Epithelial cell of proximal tubule (primary cell): ENCODE results near the gene ERFL. TPM values are rescaled to one million over a fixed set of nuclear protein-coding genes. Genes with fewer than 3 reads are reported as not detected.
A peak's percentile ranks its signal among the peaks of the same experiment; 100 is the strongest.

Experiments used
- DNase-seq: peaks from one replicate; pipeline ENCODE4 v3.0.0-alpha.2; 2011; ENCODE audit warnings: low read depth
- H3K4me3 ChIP-seq: 2 replicates; pipeline ENCODE4 v1.5.1; 2011; ENCODE audit warnings: low read depth, mild to moderate bottlenecking, low read length
- total RNA-seq: library from RNA; depleted of rRNA; stranded (reverse); fragments of >200 nt; gene quantifications from 2 replicates; pipeline ENCODE4 v1.2.3, GENCODE V29; 2015
- TF ChIP-seq, protein P1 (sequence below): conservative IDR thresholded peaks from 2 replicates; pipeline ENCODE4 v1.5.1; 2012; ENCODE audit warnings: low read depth, mild to moderate bottlenecking, low read length

The ERFL gene
- total RNA-seq, 1 donor from 2014 or later: not detected

DNA sequence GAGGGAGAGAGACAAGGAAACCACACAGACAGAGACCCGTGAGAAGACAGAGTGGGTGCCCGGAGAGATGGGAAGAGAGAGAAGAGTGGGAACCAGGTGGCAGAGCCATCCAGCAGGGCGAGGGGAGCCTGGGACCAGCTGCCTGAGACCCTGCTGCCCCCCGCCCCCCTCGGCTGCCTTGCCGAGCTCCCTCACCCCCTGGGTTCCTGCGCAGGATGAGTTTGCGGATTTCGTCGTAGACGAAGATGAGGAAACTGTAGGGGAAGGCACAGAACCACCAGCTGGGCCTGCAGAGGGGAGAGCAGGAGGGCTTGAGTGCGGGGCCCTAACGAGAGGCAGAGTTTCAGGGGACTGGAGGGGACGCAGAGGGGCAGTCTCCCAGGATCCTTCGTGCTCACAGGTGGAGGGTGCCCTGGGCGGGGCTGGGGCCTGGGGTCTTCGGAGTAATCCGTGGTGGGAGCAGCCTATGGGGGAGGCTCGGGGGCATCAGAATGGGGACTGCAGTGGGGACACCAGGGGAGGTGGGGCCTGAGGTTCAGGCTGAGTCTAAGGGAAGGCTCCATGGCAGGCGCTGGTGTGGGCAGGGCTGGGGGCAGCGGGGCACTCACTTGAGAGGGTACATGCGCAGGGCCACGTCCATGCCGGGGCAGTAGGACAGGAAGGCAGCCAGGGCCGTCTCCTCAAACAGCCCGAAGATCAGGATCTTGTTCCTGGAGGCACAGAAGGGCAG lies 39.0 kb upstream of the ERFL start:
- TF ChIP-seq, protein P1, sequence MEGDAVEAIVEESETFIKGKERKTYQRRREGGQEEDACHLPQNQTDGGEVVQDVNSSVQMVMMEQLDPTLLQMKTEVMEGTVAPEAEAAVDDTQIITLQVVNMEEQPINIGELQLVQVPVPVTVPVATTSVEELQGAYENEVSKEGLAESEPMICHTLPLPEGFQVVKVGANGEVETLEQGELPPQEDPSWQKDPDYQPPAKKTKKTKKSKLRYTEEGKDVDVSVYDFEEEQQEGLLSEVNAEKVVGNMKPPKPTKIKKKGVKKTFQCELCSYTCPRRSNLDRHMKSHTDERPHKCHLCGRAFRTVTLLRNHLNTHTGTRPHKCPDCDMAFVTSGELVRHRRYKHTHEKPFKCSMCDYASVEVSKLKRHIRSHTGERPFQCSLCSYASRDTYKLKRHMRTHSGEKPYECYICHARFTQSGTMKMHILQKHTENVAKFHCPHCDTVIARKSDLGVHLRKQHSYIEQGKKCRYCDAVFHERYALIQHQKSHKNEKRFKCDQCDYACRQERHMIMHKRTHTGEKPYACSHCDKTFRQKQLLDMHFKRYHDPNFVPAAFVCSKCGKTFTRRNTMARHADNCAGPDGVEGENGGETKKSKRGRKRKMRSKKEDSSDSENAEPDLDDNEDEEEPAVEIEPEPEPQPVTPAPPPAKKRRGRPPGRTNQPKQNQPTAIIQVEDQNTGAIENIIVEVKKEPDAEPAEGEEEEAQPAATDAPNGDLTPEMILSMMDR: no peak
- no peak for DNase-seq
- H3K4me3 ChIP-seq: no peak overlapping the region

DNA sequence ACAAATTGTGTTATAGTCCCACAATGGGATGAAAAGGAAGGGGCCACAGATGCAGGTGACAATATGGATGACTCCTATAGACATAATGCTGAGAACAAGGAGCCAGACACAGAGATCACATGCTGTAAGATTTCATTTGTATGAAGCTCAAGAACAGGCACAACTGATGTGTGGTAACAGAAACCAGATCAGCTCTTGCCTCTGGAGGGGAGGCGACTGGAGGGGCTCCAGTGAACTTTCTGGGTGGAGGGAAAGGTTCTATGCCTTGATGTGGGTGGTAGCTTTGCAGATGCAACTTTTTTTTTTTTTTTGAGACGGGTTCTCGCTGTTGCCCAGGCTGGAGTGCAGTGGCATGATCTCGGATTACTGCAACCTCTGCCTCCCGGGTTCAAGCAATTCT lies 36.9 kb upstream of the ERFL start:
- no peak for DNase-seq
- no peak overlapping the region for H3K4me3 ChIP-seq

DNA sequence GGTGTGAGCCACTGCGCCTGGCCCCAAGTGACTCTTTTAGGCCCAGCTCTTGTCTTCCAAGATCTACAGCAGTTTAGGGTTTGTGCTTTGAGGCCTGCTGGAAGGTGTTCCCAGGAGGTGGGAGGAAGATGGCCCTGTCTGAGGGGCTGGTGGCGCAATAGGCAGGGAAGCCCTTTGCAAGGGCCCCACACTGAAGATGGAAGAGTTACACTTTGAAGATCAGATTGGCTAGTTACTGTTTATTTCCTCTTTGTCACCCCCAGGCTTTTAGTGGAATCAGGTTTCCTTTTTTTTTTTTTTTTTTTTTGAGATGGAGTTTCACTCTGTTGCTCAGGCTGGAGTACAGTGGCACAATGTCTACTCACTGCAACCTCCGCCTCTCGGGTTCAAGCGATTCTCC lies 32.7 kb upstream of the ERFL start:
- DNase-seq: no peak
- no peak overlapping the region for H3K4me3 ChIP-seq
- TF ChIP-seq, protein P1: no peak

More for the DNA sequence above, 36.9 kb upstream of the ERFL start:
- TF ChIP-seq, protein P1: no peak

DNA sequence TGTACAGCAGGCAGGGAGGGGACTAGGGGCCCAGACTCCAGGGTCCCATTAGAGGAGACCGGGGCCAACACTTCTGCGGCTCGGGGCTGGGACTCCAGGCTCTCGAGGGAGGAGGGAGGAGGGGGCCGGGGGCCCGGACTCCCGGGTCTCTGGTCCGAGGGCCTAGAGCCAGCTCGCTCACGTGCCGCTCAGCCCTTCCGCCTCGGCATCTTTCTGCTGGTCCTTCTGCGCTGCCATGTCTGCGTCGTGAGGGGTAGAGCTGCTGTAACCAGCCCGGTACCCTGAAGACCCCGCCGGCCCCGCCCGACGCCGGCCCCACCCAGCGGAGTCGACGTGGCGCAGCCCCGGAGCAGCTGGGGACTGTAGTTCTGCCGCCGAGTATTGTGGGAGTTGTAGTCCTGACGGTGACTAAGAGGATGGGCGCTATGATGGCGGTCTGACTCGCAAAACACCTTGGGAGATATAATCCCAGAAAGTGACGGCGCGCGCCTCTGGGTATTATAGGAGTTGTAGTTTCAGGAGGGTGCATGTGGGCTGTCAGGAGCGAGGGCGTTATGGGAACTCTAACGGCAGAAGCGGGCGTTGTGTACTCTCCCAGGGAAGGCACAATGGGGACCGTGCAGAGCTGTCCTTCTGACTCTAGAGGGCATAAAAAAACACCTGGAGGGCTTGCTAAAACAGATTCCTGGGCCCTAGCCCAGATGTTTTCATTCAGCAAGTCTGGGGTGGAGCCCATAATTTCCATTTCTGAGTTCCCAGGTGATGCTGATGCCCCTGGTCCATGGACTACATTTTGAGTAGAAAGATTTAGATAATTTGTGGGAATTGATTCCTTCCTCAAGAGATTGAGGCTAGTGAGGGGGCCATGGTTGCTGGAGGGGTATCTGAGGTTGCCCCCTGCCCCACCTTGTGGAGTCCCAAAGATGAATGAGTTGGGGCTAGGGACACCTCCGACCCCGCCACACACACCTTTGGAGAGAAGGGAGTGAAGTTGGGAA lies 31.1 kb upstream of the ERFL start, which contains the start of gene RABAC1:
Gene RABAC1, minus strand, starts transcription at position 266 of the 998 bp plus-strand sequence. Its CDS starts 29 bp downstream, at position 237.
- DNase-seq: peak; percentile 33
- TF ChIP-seq, protein P1: peak; percentile 12
- H3K4me3 ChIP-seq: peak within 1 kb of the TSS; percentile 99

DNA sequence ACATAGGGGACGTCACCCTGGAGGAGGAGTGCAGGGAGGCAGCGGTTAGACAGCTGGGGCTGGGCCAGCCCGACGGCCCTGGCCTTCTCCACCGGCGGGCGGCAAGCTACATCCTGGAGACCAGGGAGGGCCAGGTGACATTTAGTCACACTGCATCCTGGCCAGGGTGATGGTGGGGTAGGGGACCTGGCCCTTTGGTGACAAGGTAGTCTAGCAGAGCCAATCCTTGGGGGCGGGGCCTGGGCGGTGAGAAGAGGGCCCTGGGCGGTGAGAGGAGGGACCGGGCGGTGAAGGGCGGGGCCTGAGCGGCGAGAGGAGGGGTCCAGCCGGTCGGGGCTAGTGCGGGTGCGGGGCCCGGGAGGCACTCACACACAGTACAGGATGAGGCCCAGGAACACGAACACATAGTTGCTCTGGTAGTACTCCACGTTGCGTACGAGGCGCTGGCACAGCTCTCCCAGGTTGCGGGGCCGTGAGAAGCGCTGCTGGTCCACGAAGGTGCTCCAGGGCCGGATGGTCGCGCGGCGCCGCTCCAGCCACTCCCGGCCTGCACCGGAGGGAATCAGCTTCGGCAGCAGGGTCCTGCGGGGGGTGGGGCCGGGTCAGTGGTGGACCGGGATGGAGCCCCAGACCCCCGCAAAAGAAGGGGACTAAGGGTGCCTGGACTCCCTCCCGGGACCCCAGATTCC lies 30.3 kb upstream of the ERFL start:
- peak overlapping the region; percentile 99 for H3K4me3 ChIP-seq
- TF ChIP-seq, protein P1: no peak
- DNase-seq: no peak

DNA sequence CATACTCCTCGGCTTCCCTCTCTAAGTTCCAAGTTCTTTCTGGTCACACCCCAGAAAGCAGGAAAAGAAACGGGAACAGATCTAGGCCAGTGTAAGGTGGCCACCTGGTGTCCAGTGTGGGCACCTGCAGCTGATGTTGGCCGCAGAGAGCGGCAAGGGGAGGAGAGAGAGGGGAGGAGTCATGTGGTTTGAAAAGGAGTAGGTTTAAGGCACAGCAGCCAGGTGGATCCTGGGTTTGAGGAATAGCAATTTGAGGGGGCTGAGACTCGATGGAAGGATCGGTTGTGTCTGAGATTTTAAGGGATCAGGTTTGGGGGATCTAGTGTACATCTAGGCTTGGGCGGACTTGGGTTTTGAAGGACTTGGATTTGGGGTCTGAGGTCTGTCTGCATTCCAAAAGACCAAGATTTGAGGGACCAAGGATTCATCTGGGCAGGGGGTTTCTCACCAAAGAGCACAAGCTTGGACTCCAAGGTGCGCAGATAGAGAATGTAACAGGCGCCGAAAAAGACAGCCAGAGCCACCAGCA lies 29.7 kb upstream of the ERFL start:
- peak; percentile 53 for DNase-seq
- H3K4me3 ChIP-seq: peak overlapping the region; percentile 99
- TF ChIP-seq, protein P1: peak; percentile 91
